Measurements from ENCODE around the gene TMED8.
"Not testable (repeated sequence)": the region's sequence is repeated elsewhere in the genome, so short reads cannot be mapped to it uniquely, and the experiment has no call there.

The TMED8 gene, protein sequence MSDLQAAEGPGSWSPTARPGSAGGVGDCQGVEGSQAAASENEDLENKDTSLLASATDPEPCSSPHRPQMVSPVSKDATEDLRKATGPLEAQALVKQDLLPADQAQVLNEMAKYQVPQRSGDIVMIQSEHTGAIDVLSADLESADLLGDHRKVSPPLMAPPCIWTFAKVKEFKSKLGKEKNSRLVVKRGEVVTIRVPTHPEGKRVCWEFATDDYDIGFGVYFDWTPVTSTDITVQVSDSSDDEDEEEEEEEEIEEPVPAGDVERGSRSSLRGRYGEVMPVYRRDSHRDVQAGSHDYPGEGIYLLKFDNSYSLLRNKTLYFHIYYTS

DNA sequence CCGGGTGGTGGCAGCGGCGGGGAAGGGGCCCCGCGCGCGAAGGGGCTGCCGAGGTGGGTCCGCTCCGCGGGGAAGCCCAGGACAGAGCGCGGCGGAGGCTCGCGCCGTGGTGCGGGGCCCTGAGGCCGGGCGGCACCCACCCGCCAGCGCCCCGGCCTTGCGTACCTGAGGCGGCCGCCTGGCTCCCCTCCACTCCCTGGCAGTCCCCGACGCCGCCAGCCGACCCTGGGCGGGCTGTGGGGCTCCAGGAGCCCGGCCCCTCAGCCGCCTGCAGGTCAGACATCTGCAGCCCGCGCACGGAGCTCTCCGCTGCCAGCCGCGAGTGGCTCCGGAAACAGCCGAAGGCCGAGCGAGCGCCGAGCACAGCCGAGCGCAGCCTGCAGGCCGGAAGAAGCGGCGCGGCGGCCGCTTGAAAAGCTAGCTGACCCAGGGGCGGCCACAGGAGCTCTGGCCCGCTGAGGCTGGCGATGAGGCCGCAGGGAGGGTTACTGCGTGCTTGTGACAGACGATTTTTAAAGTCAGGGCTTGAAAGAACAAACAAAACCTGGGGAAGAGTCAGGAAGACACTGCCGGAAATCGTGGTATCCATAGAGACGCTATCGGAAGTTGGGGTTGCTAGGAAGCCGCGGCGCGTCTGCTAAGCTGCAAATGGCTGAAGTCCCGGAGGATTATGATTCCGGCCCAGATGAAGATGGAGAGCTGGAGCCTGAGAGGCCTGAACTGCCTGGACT lies at the start of gene TMED8, which contains the start of gene SAMD15:
TSS of gene TMED8 (minus strand) at position 324 of the 731 bp plus-strand sequence. CDS start at position 283, 41 bp downstream.
TSS of gene SAMD15 (plus strand) at position 609 of the 731 bp plus-strand sequence. CDS start at position 649, 40 bp downstream.
- DNase-seq: peak; percentile 85

DNA sequence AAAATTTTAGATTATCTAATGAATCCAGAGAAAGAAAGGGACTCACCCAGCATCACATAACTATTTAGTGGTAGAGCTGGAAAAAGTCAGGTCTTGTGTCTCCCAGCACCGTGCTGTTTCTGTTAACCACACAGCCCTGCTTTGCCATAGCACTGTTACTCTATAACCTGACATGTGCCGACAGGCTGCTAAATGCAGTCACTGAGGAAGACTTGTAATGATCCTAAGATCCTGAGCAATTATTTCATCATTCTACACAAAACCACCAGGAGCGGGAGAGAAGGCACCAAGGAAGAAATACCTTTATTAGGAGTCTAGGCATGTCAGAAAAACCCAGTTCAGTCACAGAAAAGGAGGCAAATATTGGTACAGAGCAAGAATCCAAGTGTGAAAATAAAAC lies 49.5 kb upstream of the TMED8 start:
- no peak for DNase-seq

DNA sequence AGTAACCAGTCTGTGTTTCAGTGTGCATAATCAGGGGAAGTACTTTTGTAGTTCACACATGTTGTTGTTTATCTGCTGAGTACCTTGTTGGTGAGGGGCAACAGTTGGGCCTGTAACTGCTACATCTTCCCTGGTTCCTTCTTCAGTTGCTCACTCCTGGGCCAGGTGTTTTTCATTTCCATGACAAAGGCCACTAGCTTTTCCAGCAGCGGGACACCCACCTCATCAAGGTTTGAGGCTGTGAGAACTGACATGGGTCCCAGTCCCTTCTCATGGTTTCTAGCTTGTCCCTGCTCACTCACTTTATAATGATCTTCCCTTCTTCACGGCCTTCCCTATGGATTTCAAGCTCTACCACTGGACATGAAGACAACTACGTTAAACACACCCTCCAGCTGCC lies 48.0 kb upstream of the TMED8 start:
- DNase-seq: no peak

DNA sequence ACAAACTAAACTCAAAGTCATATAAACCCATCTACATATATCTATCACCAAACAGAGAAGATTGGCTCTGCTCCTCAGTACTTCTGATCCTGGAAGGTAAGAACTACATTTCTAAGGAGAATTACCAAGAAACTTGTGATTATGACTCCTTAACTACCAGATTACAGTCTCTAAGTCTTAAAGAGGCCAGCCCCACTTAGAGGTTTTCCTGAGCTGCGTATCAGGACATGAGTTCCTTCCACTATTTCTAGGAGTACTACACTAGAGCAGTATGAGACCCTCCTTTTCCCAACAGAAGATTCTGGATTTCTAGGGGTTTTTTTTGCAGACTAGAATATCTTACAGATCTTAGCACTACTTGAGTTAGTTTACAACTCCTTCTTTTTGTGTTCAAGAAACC lies 46.5 kb upstream of the TMED8 start, which contains the start of gene NOXRED1:
TSS of gene NOXRED1 (minus strand) at position 101 of the 400 bp plus-strand sequence. CDS start 634 bp downstream, outside the sequence.
- no peak for DNase-seq

DNA sequence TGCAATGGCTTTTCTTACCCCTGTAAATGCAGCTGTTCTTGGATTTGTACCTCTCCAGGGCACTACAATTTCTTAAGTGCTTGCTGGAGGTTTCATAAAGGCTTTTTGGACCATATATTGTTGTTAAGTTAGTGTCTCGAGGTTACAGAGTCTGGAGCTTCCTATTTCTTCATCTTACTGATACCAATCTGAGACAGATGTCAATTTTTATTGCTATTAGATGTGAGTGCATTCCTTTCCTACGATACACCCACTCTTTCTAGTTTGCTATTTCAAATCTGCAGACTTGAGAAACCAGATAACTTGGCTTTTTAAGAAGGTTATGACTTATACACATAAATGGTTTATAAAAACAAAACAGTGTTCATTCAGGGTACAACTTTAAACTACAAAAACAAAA lies 44.3 kb upstream of the TMED8 start:
- DNase-seq: no peak

DNA sequence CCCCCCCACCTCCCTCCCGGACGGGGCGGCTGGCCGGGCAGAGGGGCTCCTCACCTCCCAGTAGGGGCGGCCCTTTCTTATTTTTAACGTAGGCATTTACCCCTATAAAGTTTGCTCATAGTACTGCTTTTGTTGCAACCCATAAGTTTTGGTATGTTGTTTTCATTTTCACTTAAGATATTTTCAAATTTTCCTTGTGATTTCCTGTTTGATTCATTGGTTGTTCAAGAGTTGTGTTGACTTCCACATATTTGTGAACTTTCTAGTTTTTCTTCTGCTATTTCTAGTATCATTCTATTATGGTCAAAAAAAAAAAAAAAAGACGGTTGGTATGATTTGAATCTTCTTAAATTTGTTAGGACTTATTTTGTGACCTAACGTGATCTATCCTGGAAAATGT lies 39.9 kb upstream of the TMED8 start:
- DNase-seq: no peak

DNA sequence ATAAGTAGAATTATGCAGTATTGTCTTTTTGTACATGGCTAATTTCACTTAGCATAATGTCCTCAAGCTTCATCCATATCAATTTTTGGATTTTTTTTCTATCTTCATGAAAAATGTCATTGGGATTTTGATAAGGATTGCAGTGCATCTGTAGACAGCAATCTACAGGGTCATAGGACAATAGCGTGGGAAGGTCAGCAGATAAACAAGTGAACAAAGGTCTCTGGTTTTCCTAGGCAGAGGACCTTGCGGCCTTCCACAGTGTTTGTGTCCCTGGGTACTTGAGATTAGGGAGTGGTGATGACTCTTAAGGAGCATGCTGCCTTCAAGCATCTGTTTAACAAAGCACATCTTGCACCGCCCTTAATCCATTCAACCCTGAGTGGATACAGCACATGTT lies 39.2 kb upstream of the TMED8 start:
- DNase-seq: not testable (repeated sequence)

DNA sequence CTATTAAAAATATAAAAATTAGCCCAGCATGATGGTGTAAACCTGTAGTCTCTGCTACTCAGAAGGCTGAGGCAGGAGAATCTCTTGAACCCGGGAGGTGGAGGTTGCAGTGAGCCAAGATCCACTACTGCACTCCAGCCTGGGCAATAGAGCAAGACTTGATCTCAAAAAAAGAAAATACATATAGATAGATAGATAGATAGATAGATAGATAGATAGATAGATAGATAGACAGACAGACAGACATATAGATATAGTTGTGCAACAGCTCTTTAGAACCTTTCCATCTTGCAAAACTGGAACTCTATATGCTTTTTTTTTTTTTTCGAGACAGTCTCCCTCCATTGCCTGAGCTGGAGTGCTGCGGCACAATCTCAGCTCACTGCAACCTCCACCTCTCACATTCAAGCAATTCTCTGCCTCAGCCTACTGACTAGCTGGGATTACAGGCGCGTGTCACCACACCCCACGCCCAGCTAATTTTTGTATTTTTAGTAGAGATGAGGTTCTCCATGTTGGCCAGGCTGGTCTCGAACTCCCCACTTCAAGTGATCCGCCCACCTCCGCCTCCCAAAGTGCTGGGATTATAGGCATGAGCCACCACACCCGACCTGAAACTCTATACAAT lies 38.6 kb upstream of the TMED8 start:
- DNase-seq: not testable (repeated sequence)

DNA sequence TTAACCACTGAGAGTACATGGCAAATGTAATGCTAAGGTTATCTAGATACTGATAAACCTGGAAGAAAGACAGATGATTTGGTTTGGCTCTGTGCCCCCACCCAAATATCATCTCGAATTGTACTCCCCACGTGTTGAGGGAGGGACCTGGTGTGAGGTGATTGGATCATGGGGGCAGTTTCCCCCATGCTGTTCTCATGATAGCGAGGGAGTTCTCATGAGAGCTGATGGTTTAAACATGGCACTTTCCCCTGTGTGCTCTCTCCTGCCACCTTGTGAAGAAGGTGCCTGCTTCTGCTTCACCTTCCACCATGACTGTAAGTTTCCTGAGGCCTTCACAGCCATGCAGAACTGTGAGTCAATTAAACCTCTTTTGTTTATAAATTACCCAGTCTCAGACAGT lies 32.2 kb upstream of the TMED8 start:
- DNase-seq: no peak

DNA sequence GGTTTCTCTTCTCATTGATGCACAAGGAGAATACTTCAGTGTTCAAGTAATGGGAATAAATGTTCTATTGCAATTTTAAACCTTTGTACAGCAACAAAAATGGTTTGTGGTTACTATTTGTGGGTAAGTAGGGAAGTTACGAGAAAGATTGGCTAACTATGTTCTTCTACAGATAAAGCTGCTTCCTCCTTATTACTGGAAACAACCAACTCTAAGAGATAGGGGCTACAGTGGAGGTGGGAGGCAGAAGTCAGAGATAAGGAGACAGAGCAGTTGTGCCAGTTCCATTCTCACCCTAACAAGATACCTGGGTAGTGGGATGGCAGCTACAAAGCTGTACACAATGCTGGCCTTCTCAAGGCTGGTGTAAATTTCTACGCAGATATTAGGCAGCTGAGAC lies 30.3 kb upstream of the TMED8 start:
- DNase-seq: no peak

DNA sequence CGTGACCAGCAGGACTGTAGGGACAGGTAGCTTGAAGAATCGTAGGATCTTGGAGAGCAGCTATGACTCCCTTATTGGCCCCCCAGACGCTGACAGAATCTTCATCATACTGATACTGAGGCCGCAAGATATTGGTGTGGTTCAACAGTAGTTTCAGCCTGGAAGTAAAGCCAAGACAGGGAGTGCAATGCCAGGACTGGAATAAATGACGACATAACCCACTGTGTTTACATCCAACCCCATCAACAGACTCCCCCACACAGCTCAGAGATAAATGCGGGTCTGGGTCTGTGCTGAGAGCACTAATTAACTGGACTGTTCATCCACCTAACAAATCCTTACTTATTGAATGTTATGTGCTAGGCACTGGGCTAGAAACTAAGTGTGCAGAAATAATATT lies 29.8 kb upstream of the TMED8 start:
- no peak for DNase-seq

DNA sequence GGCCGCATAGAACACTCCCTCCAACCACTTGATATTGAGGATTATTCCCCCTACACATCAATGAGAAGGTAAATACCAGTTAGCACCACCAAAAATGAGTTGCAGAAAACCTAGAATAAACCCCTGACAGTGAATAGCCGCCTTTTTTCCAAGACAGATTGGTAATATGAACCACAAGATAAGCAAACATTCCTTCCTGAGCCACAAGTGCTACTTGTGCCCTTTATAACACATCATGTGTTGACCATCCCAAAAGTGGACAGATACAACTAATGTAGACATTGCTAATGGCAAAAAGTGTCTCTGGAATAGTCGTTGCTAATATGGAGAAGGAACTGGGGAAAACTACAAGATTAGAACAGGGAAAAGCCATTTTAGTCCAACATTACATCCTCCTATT lies 29.2 kb upstream of the TMED8 start:
- no peak for DNase-seq

DNA sequence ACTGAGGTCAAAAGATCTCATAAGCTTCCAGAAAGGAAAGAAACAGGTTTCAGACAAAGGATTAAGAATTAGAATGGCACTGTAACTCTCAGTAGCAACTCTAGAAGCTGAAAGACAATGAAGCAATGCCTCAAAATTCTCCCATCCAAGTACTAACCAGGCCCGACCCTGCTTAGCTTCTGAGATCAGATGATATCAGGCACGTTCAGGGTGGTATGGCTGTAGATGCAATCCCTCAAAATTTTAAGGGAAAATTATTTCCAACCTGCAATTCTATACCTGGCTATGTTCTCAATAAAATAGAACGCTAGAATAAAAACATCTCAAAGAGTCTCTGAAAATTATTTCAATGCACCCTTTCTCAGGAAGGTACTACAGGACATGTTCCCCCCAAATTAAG lies 26.9 kb upstream of the TMED8 start:
- no peak for DNase-seq

DNA sequence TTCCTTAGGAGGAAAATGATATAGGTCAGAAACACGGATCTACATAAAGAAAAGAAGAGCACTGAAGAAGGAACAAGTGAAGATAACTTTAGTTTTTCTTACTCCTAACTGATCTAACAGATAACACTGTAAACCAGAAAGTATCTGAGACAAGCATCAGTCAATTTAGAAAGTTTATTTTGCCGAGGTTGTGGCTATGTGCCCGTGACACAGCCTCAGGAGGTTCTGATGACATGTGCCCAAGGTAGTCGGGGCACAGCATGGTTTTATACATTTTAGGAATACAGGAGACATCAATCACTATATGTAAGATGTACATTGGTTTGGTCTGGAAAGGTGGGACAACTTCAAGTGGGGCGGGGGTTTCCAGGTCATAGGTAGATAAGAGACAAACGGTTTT lies 23.3 kb upstream of the TMED8 start:
- DNase-seq: no peak

DNA sequence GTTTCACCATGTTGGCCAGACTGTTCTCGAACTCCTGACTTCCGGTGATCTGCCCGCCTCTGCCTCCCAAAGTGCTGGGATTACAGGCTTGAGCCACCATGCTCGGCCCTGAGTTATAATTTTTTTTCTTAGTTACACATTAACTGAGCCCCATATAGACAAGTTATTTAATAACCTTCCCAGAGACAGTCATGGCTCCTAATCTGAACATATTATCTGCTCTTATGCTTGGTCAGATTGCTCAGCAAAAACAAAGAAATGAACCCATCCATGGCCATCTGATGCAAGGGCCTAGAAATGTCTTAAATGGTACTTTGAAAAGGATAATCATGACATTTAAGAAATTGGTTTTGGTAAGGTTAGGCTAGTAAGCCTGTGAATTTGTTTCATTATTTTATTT lies 13.3 kb upstream of the TMED8 start:
- no peak for DNase-seq

DNA sequence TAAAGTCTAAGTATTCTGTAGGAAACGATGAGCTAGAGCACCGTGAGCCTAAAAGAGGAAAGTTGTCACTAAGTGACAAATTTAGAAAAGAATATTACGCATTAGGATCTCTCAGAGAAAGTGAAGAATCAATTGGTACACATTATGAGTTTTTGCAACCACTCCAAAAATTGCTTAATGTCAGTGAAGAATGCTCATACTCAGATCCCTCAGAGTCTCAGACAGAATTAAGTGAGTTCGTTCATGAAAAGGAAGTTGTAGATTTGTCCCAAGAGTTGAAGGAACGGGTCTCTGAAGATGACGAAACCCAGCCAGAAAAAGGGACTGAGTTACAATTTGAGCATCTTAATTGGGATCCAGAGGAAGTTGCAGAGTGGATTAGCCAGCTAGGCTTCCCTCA lies 1.8 kb upstream of the TMED8 start:
- no peak for DNase-seq

DNA sequence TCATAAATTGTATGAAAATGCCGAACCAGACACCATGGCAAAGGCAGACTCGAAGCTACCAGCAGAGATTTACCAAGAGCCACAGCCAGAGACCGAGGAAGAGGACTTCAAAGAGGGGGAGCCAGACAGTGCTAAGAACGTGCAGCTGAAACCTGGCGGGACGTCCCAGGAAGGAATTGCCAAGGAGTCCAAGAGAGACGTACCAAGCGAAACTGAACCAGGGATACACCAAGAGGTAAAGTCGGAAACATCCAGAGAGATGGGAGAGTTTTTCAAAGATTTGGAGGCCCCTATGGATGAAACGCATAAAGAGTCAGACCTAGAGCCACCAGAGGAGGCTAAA lies 579 bp upstream of the TMED8 start:
- DNase-seq: no peak

DNA sequence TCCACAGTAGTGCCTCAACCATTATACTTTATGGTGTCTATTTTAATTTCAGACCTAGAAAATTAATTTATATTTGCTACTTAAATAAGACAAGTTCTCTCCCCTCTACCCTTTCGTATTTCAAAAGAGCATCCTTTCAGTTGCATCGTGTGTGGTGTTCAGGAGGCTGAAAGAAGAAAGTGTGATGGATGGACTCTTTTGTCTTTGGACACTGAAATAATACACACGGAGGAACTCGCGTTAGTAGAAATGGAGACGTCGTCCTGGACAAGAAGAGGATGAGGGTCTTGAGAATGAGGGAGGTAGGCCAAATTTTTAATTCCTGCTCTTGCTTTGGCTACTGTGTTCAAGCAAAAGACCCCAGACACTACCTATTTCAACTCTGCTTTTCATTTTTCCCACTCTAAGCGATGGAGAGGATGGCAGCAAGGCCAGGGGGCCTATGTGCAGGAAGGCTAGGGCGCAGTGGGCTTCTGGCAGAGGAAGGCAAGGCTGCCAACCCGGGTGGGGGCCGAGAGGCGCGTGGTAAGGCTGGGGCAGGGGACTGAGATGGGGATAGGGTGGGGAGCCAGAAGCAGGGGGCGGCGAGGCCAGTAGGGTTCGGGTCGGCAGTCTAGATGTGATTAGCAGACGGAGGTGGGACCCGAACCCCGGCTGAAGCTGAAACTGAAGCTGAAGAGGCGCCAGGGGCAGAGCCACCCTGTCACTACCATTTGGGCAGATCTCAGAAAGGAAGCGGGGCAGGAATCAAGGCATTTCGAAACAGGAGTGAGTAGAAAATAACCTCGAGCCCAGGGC lies 722 bp downstream of the TMED8 start:
- peak; percentile 25 for DNase-seq

DNA sequence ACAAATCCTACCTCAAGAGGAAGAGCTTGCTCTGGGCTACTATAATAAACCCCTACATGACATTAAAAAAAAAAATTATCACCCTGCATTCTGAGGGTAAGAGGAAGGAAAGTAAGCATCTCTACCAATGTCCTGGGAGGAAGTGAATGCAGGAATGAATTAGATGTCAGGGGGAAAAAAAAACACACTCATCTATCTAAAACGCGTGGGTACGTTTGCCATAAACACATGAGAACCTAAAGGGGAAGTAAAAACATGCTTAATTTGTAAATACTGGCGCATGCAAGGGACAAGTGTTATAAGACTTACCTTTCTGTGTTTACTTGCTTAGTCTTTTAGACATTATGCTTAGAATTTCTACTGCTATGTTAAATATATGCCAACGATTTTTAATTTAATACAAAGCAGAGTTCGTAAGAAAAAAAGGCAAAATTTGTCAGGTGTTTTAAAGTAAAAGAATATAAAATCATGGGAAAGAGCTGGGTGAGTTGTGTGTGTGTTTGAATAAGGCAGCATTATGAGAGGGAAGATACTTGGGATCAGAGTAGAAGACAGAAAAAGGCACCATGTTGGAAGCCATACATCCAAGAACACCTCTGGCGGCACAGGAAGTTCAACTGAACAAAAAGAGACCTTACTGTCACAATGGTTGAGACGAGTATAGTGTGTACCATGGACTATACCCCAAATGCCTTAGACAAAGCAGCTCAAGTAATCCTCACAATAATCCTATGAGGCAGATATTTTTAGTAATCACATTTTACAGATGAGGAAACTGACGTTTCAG lies 1.5 kb downstream of the TMED8 start:
- DNase-seq: no peak

DNA sequence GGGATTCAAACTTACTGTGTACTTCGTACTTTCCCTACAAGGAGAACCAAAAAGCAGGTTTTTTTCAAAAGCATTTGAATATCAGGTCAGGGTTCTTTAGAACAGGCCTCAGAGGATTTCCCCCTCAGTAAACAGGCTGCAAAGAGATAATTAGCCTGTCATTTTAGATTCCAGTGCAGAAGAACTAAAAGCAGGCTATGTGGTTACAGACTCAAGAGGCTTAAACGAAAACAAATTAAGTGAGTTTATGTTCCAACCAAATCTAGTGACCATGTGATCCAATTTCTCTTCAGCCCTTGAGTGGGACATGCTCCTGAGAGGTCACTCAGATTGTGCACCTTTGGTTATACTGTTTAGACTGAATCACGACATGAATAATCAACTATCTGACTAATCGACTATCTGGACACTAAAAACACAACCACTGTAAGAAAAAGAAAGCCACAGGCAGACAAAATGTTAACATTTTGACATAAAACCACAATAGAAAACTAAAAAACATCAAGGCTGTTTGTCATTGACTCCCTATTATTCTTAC lies 4.5 kb downstream of the TMED8 start:
- no peak for DNase-seq

DNA sequence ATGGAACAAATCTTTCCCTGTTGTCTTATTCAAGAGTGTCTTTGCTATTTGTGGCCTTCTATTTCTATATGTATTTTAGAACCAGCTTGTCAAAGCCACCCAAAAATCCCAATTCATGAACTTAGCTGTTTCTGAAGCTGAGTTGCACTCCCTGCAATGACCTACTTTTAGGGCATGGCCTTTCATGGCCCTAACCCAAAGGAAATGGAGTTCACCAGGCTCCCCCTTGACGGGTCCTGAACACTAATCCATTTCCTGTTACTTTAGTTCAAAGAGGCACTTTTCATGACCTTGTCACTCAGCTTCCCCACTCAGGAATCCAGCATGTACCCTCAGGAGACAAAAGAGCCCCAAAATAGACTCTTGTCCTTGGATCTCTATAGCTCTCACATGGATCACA lies 7.6 kb downstream of the TMED8 start:
- DNase-seq: no peak

DNA sequence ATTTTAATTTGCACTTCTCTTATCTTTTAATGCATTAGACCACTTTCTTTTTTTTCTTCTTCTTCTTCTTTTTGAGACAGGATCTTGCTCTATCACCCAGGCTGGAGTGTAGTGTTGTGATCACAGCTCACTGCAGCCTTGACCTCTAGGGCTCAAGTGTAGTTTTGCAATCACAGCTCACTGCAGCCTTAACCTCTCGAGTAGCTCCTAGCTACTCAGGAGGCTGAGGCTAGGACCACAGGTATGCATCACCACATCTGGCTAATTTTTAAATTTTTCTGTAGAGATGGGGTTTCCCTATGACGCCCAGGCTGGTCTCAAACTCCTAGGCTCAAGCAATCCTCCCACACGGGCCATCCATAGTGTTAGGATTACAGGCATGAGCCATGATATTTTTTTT lies 12.7 kb downstream of the TMED8 start:
- no peak for DNase-seq

All from activated CD8-positive, alpha-beta memory T cell treated with anti-CD3 and anti-CD28 coated beads, Interleukin-2, amount 50 U/mL, for 4 hours (primary cell).